HUDEP-2 (cell line): ENCODE data around the gene ERC1.

ENCODE experiments used
- DNase-seq, 76 experiments: peaks; one replicate each; lab custom pipeline; 2025; ENCODE audit not compliant: unreplicated experiment in 76 of 76; lab: John Stamatoyannopoulos, UW

Gene ERC1

DNA sequence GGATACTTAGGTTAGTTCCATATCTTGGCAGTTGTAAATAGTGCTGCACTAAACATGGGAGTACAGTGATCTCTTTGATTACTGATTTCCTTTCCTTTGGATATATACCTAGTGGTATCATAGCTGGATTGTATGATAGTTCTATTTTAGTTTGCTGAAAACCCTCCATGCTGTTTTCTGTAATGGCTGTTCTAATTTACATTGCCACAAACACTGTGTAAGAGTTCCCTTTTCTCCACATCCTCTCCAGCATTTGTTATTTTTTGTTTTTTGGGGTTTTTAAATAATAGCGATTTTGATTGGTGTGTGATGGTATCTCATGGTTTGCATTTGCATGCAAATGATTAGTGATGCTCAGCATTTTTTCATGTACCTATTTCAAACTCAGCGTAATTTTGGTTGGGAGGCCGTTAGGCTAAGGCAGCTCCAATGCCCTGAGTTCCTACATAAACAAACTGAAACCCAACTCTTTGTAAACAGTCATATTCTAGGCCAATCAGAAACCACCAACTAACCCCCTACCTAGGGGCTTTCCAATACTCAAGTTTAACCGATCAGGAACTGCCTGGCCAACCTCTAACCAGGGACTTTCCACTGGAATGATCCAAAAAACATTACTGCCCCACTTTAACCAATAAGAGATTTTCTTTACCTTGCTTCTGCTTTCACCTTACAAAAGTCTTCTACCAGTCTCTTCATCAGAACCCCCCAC is 431.7 kb downstream of the ERC1 start:
- DNase-seq, result no peak

GRCh38 chr12:1424674-1425395 is 433.8 kb downstream of the ERC1 start:
- DNase-seq, result no peak

- DNase-seq, result no peak
Measured at GRCh38 chr12:1425396-1425729, 434.3 kb downstream of the ERC1 start.

- DNase-seq, result no peak
Measured at GRCh38 chr12:1428671-1429070, 437.6 kb downstream of the ERC1 start.

DNA sequence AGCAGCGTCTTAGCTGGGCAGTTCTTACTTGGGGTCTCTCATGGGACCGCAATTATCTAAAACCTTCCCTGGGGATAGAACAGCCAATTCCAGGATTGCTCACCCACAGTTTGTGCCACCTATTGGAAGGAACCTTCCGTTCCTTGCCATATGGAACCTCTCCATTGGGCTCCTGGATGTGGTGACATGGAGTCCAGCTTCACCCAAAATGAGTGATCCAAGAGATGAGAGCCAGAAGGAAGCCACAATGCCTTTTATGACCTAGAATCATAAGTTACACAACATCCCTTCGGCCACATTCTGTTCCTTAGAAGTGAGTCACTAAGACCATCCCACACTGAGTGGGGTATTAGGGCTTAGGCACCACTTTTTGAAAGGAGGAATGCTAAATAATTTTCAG is 439.0 kb downstream of the ERC1 start:
- DNase-seq, result no peak

- no peak for DNase-seq
Measured at GRCh38 chr12:1434296-1434955, 443.4 kb downstream of the ERC1 start.

- no peak for DNase-seq
Measured at GRCh38 chr12:1435044-1435443, 444.0 kb downstream of the ERC1 start.

- no peak for DNase-seq
Measured at GRCh38 chr12:1435456-1435855, 444.4 kb downstream of the ERC1 start.

DNA sequence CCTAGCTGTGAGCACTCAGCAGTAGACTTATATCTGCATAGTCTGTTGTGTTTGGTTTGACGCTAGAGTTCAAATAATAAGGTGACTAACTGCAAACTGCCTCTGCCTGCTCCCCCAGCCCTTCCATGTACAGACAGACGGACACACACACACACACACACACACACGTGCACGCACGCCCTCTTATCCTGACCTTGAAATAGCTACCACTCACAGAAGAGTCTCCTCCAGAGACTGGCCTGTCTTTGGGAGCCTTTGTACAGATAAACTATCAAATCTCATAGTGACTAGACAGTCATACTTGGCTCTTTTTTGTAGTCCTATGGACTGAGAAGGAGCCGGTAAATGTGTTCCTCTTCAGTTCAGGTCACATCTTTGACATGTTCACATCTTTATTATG is 445.0 kb downstream of the ERC1 start:
- peak in 6 of 76 experiments; percentile 1 to 11 (median 5) for DNase-seq

- DNase-seq, result no peak
Measured at GRCh38 chr12:1436981-1437380, 446.0 kb downstream of the ERC1 start.

DNA sequence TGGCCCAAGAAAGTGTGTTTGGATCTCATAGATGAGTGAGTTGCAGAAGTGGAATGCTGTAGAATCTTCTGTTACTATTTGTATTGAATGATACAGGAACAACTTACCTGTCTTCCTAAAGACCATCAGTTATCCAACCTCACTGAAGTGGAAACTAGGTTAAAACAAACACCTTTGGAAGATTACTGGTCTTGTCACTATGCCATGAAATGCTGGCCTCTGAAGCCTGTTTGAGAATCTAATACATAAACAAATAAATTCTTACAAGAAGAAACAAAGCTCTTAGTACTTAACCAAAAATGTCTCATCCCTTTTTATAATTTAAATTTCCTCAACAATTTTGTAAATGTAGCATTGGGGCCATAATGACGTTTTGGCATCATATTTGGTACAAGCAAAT is 448.2 kb downstream of the ERC1 start:
- DNase-seq, result no peak

GRCh38 chr12:1439687-1440086 is 448.7 kb downstream of the ERC1 start:
- DNase-seq, result peak in 44 of 76 experiments; percentile 2 to 91 (median 64)

DNA sequence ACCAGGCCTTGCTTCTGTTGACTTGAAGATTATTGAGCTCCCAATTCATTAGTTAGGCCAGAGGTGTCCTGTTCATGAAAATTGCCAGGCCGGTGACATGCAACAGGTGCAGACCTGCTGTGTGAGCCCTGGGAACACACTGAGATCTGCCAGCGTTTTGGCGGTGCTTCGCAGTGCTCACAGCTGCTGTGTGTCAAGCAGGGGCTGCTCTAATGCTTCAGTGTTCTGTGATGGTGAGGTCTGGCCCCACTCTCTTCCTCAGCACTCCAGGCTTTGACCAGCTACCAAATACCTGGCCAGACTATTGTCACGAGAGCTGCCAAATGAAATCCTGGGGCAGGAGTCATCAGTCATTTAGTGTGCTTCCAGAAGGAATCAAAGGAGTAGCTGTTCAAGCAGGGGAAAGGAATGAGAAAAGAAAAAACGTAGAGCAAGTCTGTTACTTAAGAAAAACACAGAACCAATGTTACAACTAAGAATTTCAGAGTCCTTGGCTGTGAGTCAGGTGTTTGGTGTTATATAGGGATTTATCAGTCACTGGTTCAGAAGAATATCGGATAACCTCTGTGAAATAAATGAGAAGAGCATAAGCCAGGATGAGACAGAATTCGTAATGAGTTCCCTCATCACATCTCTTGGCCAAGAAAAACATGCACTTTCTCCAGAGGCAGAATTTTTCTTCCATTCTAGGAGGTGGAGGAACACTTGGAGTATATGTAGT is 452.6 kb downstream of the ERC1 start:
- no peak for DNase-seq

DNA sequence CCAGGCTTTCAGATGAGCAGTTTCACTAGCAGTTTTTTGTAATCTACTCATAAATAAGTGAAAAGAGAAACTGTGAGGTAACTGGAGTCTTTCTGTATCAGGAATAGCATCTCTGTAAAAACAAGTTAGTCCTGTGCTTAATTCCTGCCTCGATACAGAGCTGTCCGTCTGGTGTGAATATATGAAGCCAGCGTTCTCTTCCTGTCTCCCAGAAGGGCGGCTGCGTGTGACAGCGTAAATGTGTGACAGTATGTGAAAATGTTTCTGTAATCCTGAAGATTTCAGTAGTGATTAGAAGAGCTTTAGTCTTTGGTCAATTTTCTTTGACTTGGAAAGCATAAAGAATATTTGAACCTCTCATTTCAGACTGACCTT is 453.1 kb downstream of the ERC1 start:
- DNase-seq, result no peak

GRCh38 chr12:1445807-1446206 is 454.8 kb downstream of the ERC1 start:
- no peak for DNase-seq

DNA sequence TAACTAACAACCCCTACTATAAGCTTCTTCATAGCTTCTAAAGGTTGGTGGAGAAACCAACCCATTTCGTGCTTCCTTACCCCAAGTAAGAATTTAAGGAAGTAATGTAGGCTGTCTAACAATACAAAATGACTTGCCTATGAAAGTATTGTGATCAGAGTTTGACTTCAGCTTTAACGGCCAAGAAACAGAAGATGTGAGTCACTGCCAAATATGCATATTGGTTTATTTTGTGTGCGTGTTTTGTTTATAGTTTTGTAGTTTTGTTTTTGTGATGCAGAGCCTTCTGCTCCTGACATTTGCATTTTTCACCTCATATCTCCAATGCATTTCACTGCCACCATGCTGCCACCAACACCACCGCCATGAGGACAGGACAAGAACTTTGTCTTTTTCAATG is 457.3 kb downstream of the ERC1 start:
- no peak for DNase-seq

GRCh38 chr12:1453810-1454209 is 462.8 kb downstream of the ERC1 start:
- no peak for DNase-seq

DNA sequence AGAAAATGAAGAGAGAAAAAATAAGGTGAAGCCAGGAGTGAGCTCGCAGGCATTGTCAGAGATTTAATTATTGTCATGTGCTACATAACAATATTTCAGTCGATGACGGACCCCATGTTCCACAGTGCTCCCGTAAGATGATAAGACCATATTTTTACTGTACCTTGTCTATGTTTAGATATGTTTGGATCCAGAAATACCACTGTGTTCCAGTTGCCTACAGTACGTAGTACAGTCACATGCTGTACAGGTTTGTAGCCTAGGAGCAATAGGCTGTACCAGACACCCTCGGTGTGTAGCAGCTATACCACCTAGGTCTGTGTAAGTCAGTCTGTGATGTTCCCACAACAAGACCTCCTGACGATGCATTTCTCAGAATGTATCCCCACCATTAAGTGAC is 465.9 kb downstream of the ERC1 start:
- no peak for DNase-seq

DNA sequence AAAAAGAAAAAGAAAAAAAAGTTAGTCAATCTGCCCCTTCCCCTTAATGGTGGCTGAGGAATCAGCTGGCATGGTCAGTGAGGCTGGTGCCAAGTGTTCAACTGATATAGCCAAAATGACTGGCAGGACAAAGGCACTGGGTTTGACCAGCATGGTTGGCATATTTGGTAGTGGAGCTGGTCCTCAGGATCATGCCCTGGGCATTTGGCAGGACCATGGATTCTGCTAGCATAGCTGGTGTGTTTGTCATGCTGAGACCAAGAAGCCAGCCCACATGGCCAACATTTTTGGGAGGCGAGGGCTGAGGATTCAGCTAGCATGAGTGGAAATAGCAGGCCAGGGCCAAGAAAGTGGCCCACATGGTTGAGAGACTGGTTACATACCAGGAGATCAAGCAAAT is 466.9 kb downstream of the ERC1 start:
- DNase-seq, result no peak

- DNase-seq, result no peak
Measured at GRCh38 chr12:1459339-1459738, 468.3 kb downstream of the ERC1 start.
